T-cell (primary cell): ENCODE results near the gene MCL1. TPM values are rescaled to one million over a fixed set of nuclear protein-coding genes. Genes with fewer than 3 reads are reported as not detected.

Experiments
- ATAC-seq, 4 experiments: fragments of 200-7000 bp in 3 of 4; fragments of 150-1000 bp in 1 of 4; cut with Tn5 transposase; replicated peaks in 1 of 4; 1 replicate in 3 of 4; 2 replicates in 1 of 4; pipeline ENCODE4 v1.10.0; 2021; ENCODE audit warnings: moderate library complexity in 3 of 4, mild to moderate bottlenecking in 2 of 4, moderate number of reproducible peaks in 1 of 4
- CTCF ChIA-PET, 2 donors: fragments of 300-600 bp; sonication (Branson Sonifier 250); formaldehyde crosslinking; loops; one replicate each; lab custom pipeline; 2022; ENCODE audit warnings: antibody characterized with exemption in 2 of 2; lab: Charles Lee
- POLR2A ChIA-PET, 2 donors: fragments of 300-600 bp; sonication (Branson Sonifier 250); formaldehyde crosslinking; loops; one replicate each; lab custom pipeline; 2022; ENCODE audit warnings: antibody characterized with exemption in 2 of 2; lab: Charles Lee
- DNase-seq, 35 experiments: peaks; one replicate each; pipeline versions ENCODE4 v3.0.0 to v3.0.0-alpha.2; 2013 to 2023
- H3K27ac ChIP-seq: one replicate; pipeline ENCODE4 v1.5.1; 2013; ENCODE audit warnings: low read length
- H3K27me3 ChIP-seq, 2 experiments: replicated peaks in 1 of 2; 1 replicate in 1 of 2; 2 replicates in 1 of 2; pipeline versions ENCODE4 v1.6.1 to v1.7.0; 2013; ENCODE audit warnings: low read length in 1 of 2, mixed read lengths in 1 of 2; ENCODE audit not compliant: control insufficient read depth in 2 of 2, insufficient read depth in 2 of 2; ENCODE audit errors: extremely low read depth in 1 of 2
- H3K36me3 ChIP-seq, 2 donors: 1 replicate in 1 of 2; 2 replicates in 1 of 2; pipeline versions ENCODE4 v1.6.1 to v1.7.0; 2013; ENCODE audit warnings: low read length in 1 of 2; ENCODE audit not compliant: control insufficient read depth in 2 of 2, insufficient read depth in 1 of 2; ENCODE audit errors: extremely low read depth in 1 of 2
- H3K4me1 ChIP-seq, 2 experiments: 1 replicate in 1 of 2; 2 replicates in 1 of 2; pipeline versions ENCODE4 v1.6.1 to v1.7.0; 2013; ENCODE audit warnings: low read length in 2 of 2, mixed read lengths in 1 of 2; ENCODE audit not compliant: insufficient read depth in 2 of 2, control insufficient read depth in 1 of 2; ENCODE audit errors: extremely low read depth in 1 of 2
- H3K4me3 ChIP-seq, 2 donors: 1 replicate in 1 of 2; 2 replicates in 1 of 2; pipeline versions ENCODE4 v1.5.1 to v1.7.0; 2013; ENCODE audit warnings: mild to moderate bottlenecking in 2 of 2, low read length in 1 of 2, moderate library complexity in 1 of 2; ENCODE audit not compliant: control insufficient read depth in 1 of 2; ENCODE audit errors: extremely low read depth in 1 of 2
- H3K9me3 ChIP-seq: 2 replicates; pipeline ENCODE4 v1.7.0; 2013
- H3K27ac Mint-ChIP-seq, 2 donors: one replicate each; pipeline ENCODE4 v1.8.0; 2020 to 2021; ENCODE audit warnings: mild to moderate bottlenecking in 2 of 2, mixed read lengths in 2 of 2
- H3K27me3 Mint-ChIP-seq, 2 donors: one replicate each; pipeline ENCODE4 v1.8.0; 2021 to 2022; ENCODE audit warnings: mixed read lengths in 2 of 2
- H3K36me3 Mint-ChIP-seq: one replicate; pipeline ENCODE4 v1.8.0; 2021; ENCODE audit warnings: mixed read lengths
- H3K4me1 Mint-ChIP-seq, 3 donors: one replicate each; pipeline ENCODE4 v1.8.0; 2020 to 2022; ENCODE audit warnings: mixed read lengths in 3 of 3, mild to moderate bottlenecking in 1 of 3
- H3K4me3 Mint-ChIP-seq, 3 donors: one replicate each; pipeline ENCODE4 v1.8.0; 2020 to 2022; ENCODE audit warnings: mild to moderate bottlenecking in 3 of 3, mixed read lengths in 3 of 3, moderate library complexity in 3 of 3
- H3K9me3 Mint-ChIP-seq, 3 donors: one replicate each; pipeline ENCODE4 v1.8.0; 2020 to 2022; ENCODE audit warnings: mixed read lengths in 3 of 3
- WGBS: methylation state at CpG from one replicate; pipeline ENCODE4 v1.1.5; 2013; ENCODE audit warnings: missing lambda C conversion rate; ENCODE audit not compliant: insufficient coverage; 5-methylcytosine and 5-hydroxymethylcytosine counted together
- total RNA-seq, 35 experiments: library from RNA in 6 of 35; stranded (reverse) in 6 of 35; fragments of 120-200 nt in 1 of 35; gene quantifications; one replicate each; pipeline versions ENCODE4 v1.2.1 to v1.2.4 and lab custom pipeline; 2013 to 2026

The MCL1 gene
- total RNA-seq, 5 donors from 2014 or later (not counting 1 experiment from before 2014, with no cell fraction given) = 478 to 731 (median 517) TPM

- POLR2A ChIA-PET = interaction anchor here (0.7 to 11.0 kb wide), 5 partner anchors 9 to 124 kb away, joined by 3 to 255 read pairs (median 11); partner anchors contain the start of gene ENSA (in 1 of the 2)
- peak in 1 of 35 experiments; percentile 35 for DNase-seq
Observed at GRCh38 chr1:150572918-150573647, 6.3 kb downstream of the MCL1 start.

GRCh38 chr1:150568594-150568966, 10.8 kb downstream of the MCL1 start:
- Histone ChIP-seq H3K4me3 (peak overlapping the region; percentile 51 to 60), H3K9me3 (no peaks in the 10 kb centered on the region), H3K27me3 (no peaks in the 10 kb centered on the region), H3K36me3 (peaks cover 0 to 32% of the 10 kb centered on the region in 2 donors), H3K27ac (peak overlapping the region; percentile 84), H3K4me1 (peaks cover 73 to 100% of the 10 kb centered on the region in 2 experiments)
- ATAC-seq = no peak
- Mint-ChIP-seq H3K36me3 (peaks cover 25% of the 10 kb centered on the region), H3K9me3 (no peaks in the 10 kb centered on the region), H3K4me3 (peak overlapping the region; percentile 82 to 95 (median 85)), H3K27me3 (no peaks in the 10 kb centered on the region), H3K27ac (peak overlapping the region; percentile 98 to 99), H3K4me1 (peaks cover 94 to 95% (median 95%) of the 10 kb centered on the region in 3 donors)
- no peak for DNase-seq
- ChIA-PET CTCF (interaction anchor here in 1 of 2 donors (0.5 to 3.0 kb wide), 3 partner anchors 11 to 52 kb away, joined by 5 to 13 read pairs (median 11); partner anchors contain the start of gene MCL1), POLR2A (interaction anchor here (0.6 to 2.3 kb wide), 9 partner anchors 8 to 128 kb away, joined by 3 to 26 read pairs (median 4); partner anchors contain the start of genes MCL1 (in 2 of the 2), ENSA (in 1 of the 2) and GOLPH3L (in 1 of the 2))

More at GRCh38 chr1:150572918-150573647, 6.3 kb downstream of the MCL1 start:
- Histone ChIP-seq H3K4me3 (peak overlapping the region; percentile 40 to 77), H3K36me3 (peaks cover 4 to 73% of the 10 kb centered on the region in 2 donors), H3K27me3 (no peaks in the 10 kb centered on the region), H3K9me3 (no peaks in the 10 kb centered on the region), H3K4me1 (peaks cover 61 to 72% of the 10 kb centered on the region in 2 experiments), H3K27ac (peak overlapping the region; percentile 84)
- ATAC-seq = peak in 1 of 4 experiments; percentile 3
- peaks cover 71 to 77% (median 74%) of the 10 kb centered on the region in 3 donors for H3K4me1 Mint-ChIP-seq
- no peaks in the 10 kb centered on the region for H3K9me3 Mint-ChIP-seq
- CTCF ChIA-PET = interaction anchor here (0.7 to 12.6 kb wide), 3 partner anchors 11 to 484 kb away, joined by 3 to 170 read pairs (median 5); no protein-coding TSS in a partner anchor
- no peaks in the 10 kb centered on the region for H3K27me3 Mint-ChIP-seq
- peak overlapping the region; percentile 98 to 99 for H3K27ac Mint-ChIP-seq
- no CpG with 5 or more reads among the region's 4 CpGs for WGBS
- peak overlapping the region; percentile 95 to 100 (median 99) for H3K4me3 Mint-ChIP-seq
- peaks cover 68% of the 10 kb centered on the region for H3K36me3 Mint-ChIP-seq

GRCh38 chr1:150567717-150568593, 11.5 kb downstream of the MCL1 start:
- Mint-ChIP-seq H3K9me3 (no peaks in the 10 kb centered on the region), H3K27me3 (no peaks in the 10 kb centered on the region), H3K27ac (peak overlapping the region; percentile 98 to 99), H3K4me1 (peaks cover 94 to 95% (median 95%) of the 10 kb centered on the region in 3 donors), H3K36me3 (peaks cover 19% of the 10 kb centered on the region), H3K4me3 (peak overlapping the region; percentile 82 to 95 (median 85))
- Histone ChIP-seq H3K4me3 (peak overlapping the region; percentile 51 to 60), H3K36me3 (peaks cover 0 to 25% of the 10 kb centered on the region in 2 donors), H3K27ac (peak overlapping the region; percentile 84), H3K9me3 (no peaks in the 10 kb centered on the region), H3K27me3 (no peaks in the 10 kb centered on the region), H3K4me1 (peaks cover 67 to 99% of the 10 kb centered on the region in 2 experiments)
- DNase-seq (peak in 11 of 35 experiments; percentile 25 to 60 (median 46)), ATAC-seq (peak; percentile 14 to 27 (median 18))
- 13% methylated on average over 3 of the region's 10 CpGs for WGBS
- POLR2A ChIA-PET = interaction anchor here (0.6 to 2.3 kb wide), 13 partner anchors 9 to 408 kb away, joined by 3 to 26 read pairs (median 4); partner anchors contain the start of genes MCL1 (in 2 of the 2), ENSA (in 1 of the 2) and GOLPH3L (in 1 of the 2)
- CTCF ChIA-PET = interaction anchor here in 1 of 2 donors (0.5 to 3.0 kb wide), 5 partner anchors 8 to 576 kb away, joined by 3 to 13 read pairs (median 5); partner anchors contain the start of gene MCL1

- Histone ChIP-seq H3K4me3 (peak overlapping the region; percentile 51 to 60), H3K36me3 (peaks cover 0 to 19% of the 10 kb centered on the region in 2 donors), H3K27ac (peak overlapping the region; percentile 84), H3K9me3 (no peaks in the 10 kb centered on the region), H3K27me3 (no peaks in the 10 kb centered on the region), H3K4me1 (peaks cover 62 to 99% of the 10 kb centered on the region in 2 experiments)
- no CpG with 5 or more reads among the region's 3 CpGs for WGBS
- Mint-ChIP-seq H3K27ac (peak overlapping the region; percentile 98 to 99), H3K4me3 (peak overlapping the region; percentile 82 to 95 (median 85)), H3K4me1 (peaks cover 94 to 97% (median 95%) of the 10 kb centered on the region in 3 donors), H3K27me3 (no peaks in the 10 kb centered on the region), H3K9me3 (no peaks in the 10 kb centered on the region), H3K36me3 (peaks cover 13% of the 10 kb centered on the region)
- ATAC-seq (peak; percentile 32 to 55 (median 47)), DNase-seq (peak in 32 of 35 experiments; percentile 18 to 81 (median 54))
- ChIA-PET POLR2A (interaction anchor here (0.6 to 2.3 kb wide), 9 partner anchors 9 to 409 kb away, joined by 3 to 26 read pairs (median 4); partner anchors contain the start of genes ENSA (in 1 of the 2), GOLPH3L (in 1 of the 2) and MCL1 (in 1 of the 2)), CTCF (interaction anchor here in 1 of 2 donors (0.6 to 3.0 kb wide), 5 partner anchors 9 to 575 kb away, joined by 3 to 13 read pairs (median 5); partner anchors contain the start of gene MCL1)
Observed at GRCh38 chr1:150567341-150567716, 12.1 kb downstream of the MCL1 start.

- Mint-ChIP-seq H3K9me3 (no peaks in the 10 kb centered on the region), H3K27me3 (no peaks in the 10 kb centered on the region), H3K27ac (peak overlapping the region; percentile 98 to 99), H3K4me3 (peak overlapping the region; percentile 82 to 95 (median 85)), H3K4me1 (peaks cover 90 to 95% (median 91%) of the 10 kb centered on the region in 3 donors), H3K36me3 (peaks cover 13% of the 10 kb centered on the region)
- 100% methylated on average over 2 of the region's 12 CpGs for WGBS
- peak overlapping the region; percentile 84 for H3K27ac ChIP-seq
- ChIA-PET CTCF (interaction anchor here (0.9 to 7.3 kb wide), 5 partner anchors 8 to 55 kb away, joined by 4 to 106 read pairs (median 11); partner anchors contain the start of gene MCL1 (in 1 of the 2)), POLR2A (interaction anchor here (0.6 to 7.2 kb wide), 7 partner anchors 8 to 49 kb away, joined by 3 to 255 read pairs (median 12); partner anchors contain the start of gene MCL1 (in 2 of the 2))
- peaks cover 61 to 99% of the 10 kb centered on the region in 2 experiments for H3K4me1 ChIP-seq
- peaks cover 0 to 15% of the 10 kb centered on the region in 2 donors for H3K36me3 ChIP-seq
- ATAC-seq (no peak), DNase-seq (no peak)
- H3K9me3 ChIP-seq = no peaks in the 10 kb centered on the region
- H3K4me3 ChIP-seq = peak overlapping the region; percentile 51 to 60
- no peaks in the 10 kb centered on the region for H3K27me3 ChIP-seq
Observed at GRCh38 chr1:150566589-150567340, 12.6 kb downstream of the MCL1 start.
